K562 (cell line): ENCODE measurements around the gene KAZN.

Experiments
- BACH1 ChIP-seq: fragments of 200-800 bp; sonication (Bioruptor generic); IDR thresholded peaks from 2 replicates; pipeline ENCODE4 v1.6.1; 2016; ENCODE audit warnings: missing genetic modification characterization, missing compliant biosample characterization
- EP300 ChIP-seq: IDR thresholded peaks from 2 replicates; pipeline ENCODE4 v1.6.1; 2012; ENCODE audit warnings: low read length, improper control_type of control experiment
- JUND ChIP-seq, 2 experiments: IDR thresholded peaks; 2 replicates in 1 of 2; 3 replicates in 1 of 2; pipeline ENCODE4 v1.6.1; 2011; ENCODE audit warnings: borderline replicate concordance in 2 of 2, low read depth in 2 of 2, low read length in 2 of 2, improper control_type of control experiment in 1 of 2, missing biosample characterization in 1 of 2, missing genetic modification characterization in 1 of 2, missing genetic modification reagents in 1 of 2
- MBD1 ChIP-seq: fragments of 250-450 bp; sonication (Bioruptor Pico); IDR thresholded peaks from 2 replicates; pipeline ENCODE4 v1.8.0; 2022; ENCODE audit warnings: inconsistent platforms
- RBM39 ChIP-seq: fragments of 200-400 bp; formaldehyde crosslinking; optimal IDR thresholded peaks from 2 replicates; pipeline ENCODE3; 2018; ENCODE audit warnings: low read depth, low read length
- SMAD1 ChIP-seq: fragments of 150-350 bp; IDR thresholded peaks from 2 replicates; pipeline ENCODE4 v1.6.1; 2014; ENCODE audit warnings: low read length, low read depth; ENCODE audit not compliant: partially characterized antibody
- TF ChIP-seq, protein P1 (sequence below), 3 experiments: IDR thresholded peaks in 2 of 3; conservative IDR thresholded peaks in 1 of 3; 2 replicates each; pipeline ENCODE4 v1.5.1; 2011 to 2012; ENCODE audit warnings: low read length in 3 of 3, mild to moderate bottlenecking in 3 of 3, control low read depth in 2 of 3, improper control_type of control experiment in 1 of 3, inconsistent platforms in 1 of 3, low read depth in 1 of 3, mixed read lengths in 1 of 3, moderate library complexity in 1 of 3; ENCODE audit not compliant: insufficient read depth in 2 of 3
- TF ChIP-seq, protein P2 (sequence below): fragments of 450-650 bp; IDR thresholded peaks from 2 replicates; pipeline ENCODE4 v1.6.1; 2016; ENCODE audit warnings: borderline replicate concordance

GRCh38 chr1:14707531-14708445, 109.3 kb downstream of the KAZN start:
- TF ChIP-seq SMAD1 (no peak), EP300 (no peak), BACH1 (tag) (no peak), RBM39 (no peak), JUND (IDR thresholded peaks at IDR 0.05; ENCODE audit: borderline replicate concordance, low read depth, low read length) (no peak), JUND (tag; IDR thresholded peaks at IDR 0.05; ENCODE audit: borderline replicate concordance, low read depth, low read length) (no peak), MBD1 (CRISPR knock-in tag) (no peak)
- TF ChIP-seq, protein P1, sequence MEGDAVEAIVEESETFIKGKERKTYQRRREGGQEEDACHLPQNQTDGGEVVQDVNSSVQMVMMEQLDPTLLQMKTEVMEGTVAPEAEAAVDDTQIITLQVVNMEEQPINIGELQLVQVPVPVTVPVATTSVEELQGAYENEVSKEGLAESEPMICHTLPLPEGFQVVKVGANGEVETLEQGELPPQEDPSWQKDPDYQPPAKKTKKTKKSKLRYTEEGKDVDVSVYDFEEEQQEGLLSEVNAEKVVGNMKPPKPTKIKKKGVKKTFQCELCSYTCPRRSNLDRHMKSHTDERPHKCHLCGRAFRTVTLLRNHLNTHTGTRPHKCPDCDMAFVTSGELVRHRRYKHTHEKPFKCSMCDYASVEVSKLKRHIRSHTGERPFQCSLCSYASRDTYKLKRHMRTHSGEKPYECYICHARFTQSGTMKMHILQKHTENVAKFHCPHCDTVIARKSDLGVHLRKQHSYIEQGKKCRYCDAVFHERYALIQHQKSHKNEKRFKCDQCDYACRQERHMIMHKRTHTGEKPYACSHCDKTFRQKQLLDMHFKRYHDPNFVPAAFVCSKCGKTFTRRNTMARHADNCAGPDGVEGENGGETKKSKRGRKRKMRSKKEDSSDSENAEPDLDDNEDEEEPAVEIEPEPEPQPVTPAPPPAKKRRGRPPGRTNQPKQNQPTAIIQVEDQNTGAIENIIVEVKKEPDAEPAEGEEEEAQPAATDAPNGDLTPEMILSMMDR (IDR thresholded peaks at IDR 0.05 in 2 of 3, conservative IDR thresholded peaks at IDR 0.05 in 1 of 3; ENCODE audit: insufficient read depth in 2 of 3, low read depth in 1 of 3, low read length in 3 of 3): no peak
- TF ChIP-seq, protein P2, sequence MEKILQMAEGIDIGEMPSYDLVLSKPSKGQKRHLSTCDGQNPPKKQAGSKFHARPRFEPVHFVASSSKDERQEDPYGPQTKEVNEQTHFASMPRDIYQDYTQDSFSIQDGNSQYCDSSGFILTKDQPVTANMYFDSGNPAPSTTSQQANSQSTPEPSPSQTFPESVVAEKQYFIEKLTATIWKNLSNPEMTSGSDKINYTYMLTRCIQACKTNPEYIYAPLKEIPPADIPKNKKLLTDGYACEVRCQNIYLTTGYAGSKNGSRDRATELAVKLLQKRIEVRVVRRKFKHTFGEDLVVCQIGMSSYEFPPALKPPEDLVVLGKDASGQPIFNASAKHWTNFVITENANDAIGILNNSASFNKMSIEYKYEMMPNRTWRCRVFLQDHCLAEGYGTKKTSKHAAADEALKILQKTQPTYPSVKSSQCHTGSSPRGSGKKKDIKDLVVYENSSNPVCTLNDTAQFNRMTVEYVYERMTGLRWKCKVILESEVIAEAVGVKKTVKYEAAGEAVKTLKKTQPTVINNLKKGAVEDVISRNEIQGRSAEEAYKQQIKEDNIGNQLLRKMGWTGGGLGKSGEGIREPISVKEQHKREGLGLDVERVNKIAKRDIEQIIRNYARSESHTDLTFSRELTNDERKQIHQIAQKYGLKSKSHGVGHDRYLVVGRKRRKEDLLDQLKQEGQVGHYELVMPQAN: no peak
